HG03571 (cell line): ENCODE data around the gene GAS7.
"Not testable (repeated sequence)": the region's sequence is repeated elsewhere in the genome, so short reads cannot be mapped to it uniquely, and the experiment has no call there.

Experiments used
- ATAC-seq: cut with Tn5 transposase; IDR thresholded peaks from one replicate; pipeline ENCODE4 v1.9.1; 2021; ENCODE audit not compliant: unreplicated experiment

Gene GAS7

GRCh38 chr17:10031127-10031526 is 167.3 kb downstream of the GAS7 start:
- no peak for ATAC-seq

- ATAC-seq = no peak
Observed at GRCh38 chr17:10029129-10029528, 169.3 kb downstream of the GAS7 start.

GRCh38 chr17:10025976-10026901 is 172.2 kb downstream of the GAS7 start:
- no peak for ATAC-seq

GRCh38 chr17:10025224-10025623 is 173.2 kb downstream of the GAS7 start:
- ATAC-seq = no peak

GRCh38 chr17:10022416-10022815 is 176.0 kb downstream of the GAS7 start:
- no peak for ATAC-seq

- ATAC-seq = no peak
Observed at GRCh38 chr17:10021272-10021984, 177.0 kb downstream of the GAS7 start.

GRCh38 chr17:10019941-10020451 is 178.4 kb downstream of the GAS7 start:
- ATAC-seq = no peak

- ATAC-seq = no peak
Observed at GRCh38 chr17:10018461-10018891, 179.9 kb downstream of the GAS7 start.

GRCh38 chr17:10016958-10017570 is 181.3 kb downstream of the GAS7 start:
- not testable (repeated sequence) for ATAC-seq

- peak; percentile 77 for ATAC-seq
Observed at GRCh38 chr17:10013365-10014112, 184.9 kb downstream of the GAS7 start.

- ATAC-seq = no peak
Observed at GRCh38 chr17:10010752-10011151, 187.7 kb downstream of the GAS7 start.

- ATAC-seq = no peak
Observed at GRCh38 chr17:10003705-10004104, 194.7 kb downstream of the GAS7 start.

- ATAC-seq = not testable (repeated sequence)
Observed at GRCh38 chr17:10002567-10003360, 195.6 kb downstream of the GAS7 start.

GRCh38 chr17:10001306-10001873 is 197.0 kb downstream of the GAS7 start:
- no peak for ATAC-seq

- ATAC-seq = no peak
Observed at GRCh38 chr17:9999919-10000695, 198.3 kb downstream of the GAS7 start.

GRCh38 chr17:9998060-9998459 is 200.3 kb downstream of the GAS7 start:
- no peak for ATAC-seq

GRCh38 chr17:9994761-9995160 is 203.6 kb downstream of the GAS7 start:
- ATAC-seq = no peak

- ATAC-seq = no peak
Observed at GRCh38 chr17:9991796-9992195, 206.6 kb downstream of the GAS7 start.

- no peak for ATAC-seq
Observed at GRCh38 chr17:9991351-9991750, 207.1 kb downstream of the GAS7 start.
